Neuronal stem cell (in vitro differentiated cells): ENCODE results near the gene DCST1.
A peak's percentile ranks its signal among the peaks of the same experiment; 100 is the strongest.

ENCODE experiments used
- DNase-seq: peaks from one replicate; pipeline ENCODE4 v3.0.0-alpha.2; 2013; ENCODE audit warnings: low spot score
- H2AFZ ChIP-seq: one replicate; pipeline ENCODE4 v1.6.1; 2013; ENCODE audit warnings: mild to moderate bottlenecking, low read length, inconsistent platforms
- H2AK5ac ChIP-seq: 2 replicates; pipeline ENCODE4 v1.6.1; 2013; ENCODE audit warnings: low read depth, mild to moderate bottlenecking, inconsistent platforms, low read length, moderate library complexity, mixed read lengths
- H2BK120ac ChIP-seq: 2 replicates; pipeline ENCODE4 v1.6.1; 2013; ENCODE audit warnings: low read depth, mild to moderate bottlenecking, inconsistent platforms, low read length, moderate library complexity, mixed read lengths
- H2BK12ac ChIP-seq: one replicate; pipeline ENCODE4 v1.6.1; 2013; ENCODE audit warnings: low read length, inconsistent platforms
- H2BK15ac ChIP-seq: 2 replicates; pipeline ENCODE4 v1.6.1; 2013; ENCODE audit warnings: mild to moderate bottlenecking, low read length, inconsistent platforms, mixed read lengths
- H2BK5ac ChIP-seq: one replicate; pipeline ENCODE4 v1.6.1; 2013; ENCODE audit warnings: inconsistent platforms, mild to moderate bottlenecking, low read length, moderate library complexity
- H3K14ac ChIP-seq: one replicate; pipeline ENCODE4 v1.6.1; 2013; ENCODE audit warnings: low read length, inconsistent platforms
- H3K18ac ChIP-seq: 2 replicates; pipeline ENCODE4 v1.6.1; 2013; ENCODE audit warnings: low read length, inconsistent platforms
- H3K23ac ChIP-seq: 2 replicates; pipeline ENCODE4 v1.6.1; 2013; ENCODE audit warnings: low read depth, mild to moderate bottlenecking, mixed read lengths, low read length, inconsistent platforms; ENCODE audit not compliant: poor library complexity
- H3K27ac ChIP-seq: replicated peaks from 3 replicates; pipeline ENCODE4 v1.5.1; 2013; ENCODE audit warnings: low read length, inconsistent platforms
- H3K27me3 ChIP-seq, 3 experiments: 2 replicates each; pipeline ENCODE4 v1.6.1; 2013; ENCODE audit warnings: low read length in 3 of 3, mild to moderate bottlenecking in 2 of 3, inconsistent platforms in 1 of 3, low read depth in 1 of 3, mixed read lengths in 1 of 3, moderate library complexity in 1 of 3; ENCODE audit not compliant: control insufficient read depth in 3 of 3, insufficient read depth in 3 of 3
- H3K36me3 ChIP-seq, 2 donors: replicated peaks in 1 of 2; 2 replicates each; pipeline ENCODE4 v1.6.1; 2013; ENCODE audit warnings: low read length in 2 of 2; ENCODE audit not compliant: control insufficient read depth in 2 of 2, insufficient read depth in 2 of 2
- H3K4ac ChIP-seq: 2 replicates; pipeline ENCODE4 v1.6.1; 2013; ENCODE audit warnings: inconsistent platforms, mild to moderate bottlenecking, low read length, moderate library complexity
- H3K4me1 ChIP-seq, 2 donors: 1 replicate in 1 of 2; 2 replicates in 1 of 2; pipeline ENCODE4 v1.6.1; 2013; ENCODE audit warnings: low read length in 2 of 2, low read depth in 1 of 2; ENCODE audit not compliant: control insufficient read depth in 2 of 2, insufficient read depth in 1 of 2
- H3K4me2 ChIP-seq: one replicate; pipeline ENCODE4 v1.6.1; 2013; ENCODE audit warnings: mild to moderate bottlenecking, low read length, inconsistent platforms; ENCODE audit not compliant: insufficient read depth, poor library complexity, severe bottlenecking
- H3K4me3 ChIP-seq, 2 donors: 2 replicates each; pipeline ENCODE4 v1.5.1; 2013; ENCODE audit warnings: low read length in 2 of 2, mild to moderate bottlenecking in 2 of 2, inconsistent platforms in 1 of 2, moderate library complexity in 1 of 2
- H3K79me1 ChIP-seq: one replicate; pipeline ENCODE4 v1.6.1; 2013; ENCODE audit warnings: low read depth, mild to moderate bottlenecking, inconsistent platforms, low read length, moderate library complexity
- H3K9ac ChIP-seq: one replicate; pipeline ENCODE4 v1.6.1; 2013; ENCODE audit warnings: mild to moderate bottlenecking, low read depth, low read length, inconsistent platforms; ENCODE audit not compliant: poor library complexity
- H3K9me3 ChIP-seq, 2 donors: replicated peaks in 1 of 2; 2 replicates each; pipeline versions ENCODE3 to v1.6.1; 2013; ENCODE audit warnings: low read length in 2 of 2, mild to moderate bottlenecking in 2 of 2, inconsistent platforms in 1 of 2, low read depth in 1 of 2, mixed read lengths in 1 of 2, moderate library complexity in 1 of 2; ENCODE audit not compliant: control insufficient read depth in 2 of 2, insufficient read depth in 1 of 2
- H4K8ac ChIP-seq: one replicate; pipeline ENCODE4 v1.6.1; 2013; ENCODE audit warnings: low read depth, mild to moderate bottlenecking, inconsistent platforms, low read length, moderate library complexity
- H4K91ac ChIP-seq: one replicate; pipeline ENCODE4 v1.6.1; 2013; ENCODE audit warnings: low read length, low read depth, mild to moderate bottlenecking, inconsistent platforms; ENCODE audit not compliant: poor library complexity
- WGBS, 2 donors: extraction: QIAGEN DNeasy Blood & Tissue Kit; methylation state at CpG; one replicate each; pipeline ENCODE4 v1.1.7; 2013; ENCODE audit warnings: missing lambda C conversion rate in 2 of 2, mixed read lengths in 1 of 2; ENCODE audit not compliant: insufficient read length in 2 of 2, insufficient replicate concordance in 1 of 2; ENCODE audit errors: extremely low coverage in 2 of 2; 5-methylcytosine and 5-hydroxymethylcytosine counted together

Gene DCST1

DNA sequence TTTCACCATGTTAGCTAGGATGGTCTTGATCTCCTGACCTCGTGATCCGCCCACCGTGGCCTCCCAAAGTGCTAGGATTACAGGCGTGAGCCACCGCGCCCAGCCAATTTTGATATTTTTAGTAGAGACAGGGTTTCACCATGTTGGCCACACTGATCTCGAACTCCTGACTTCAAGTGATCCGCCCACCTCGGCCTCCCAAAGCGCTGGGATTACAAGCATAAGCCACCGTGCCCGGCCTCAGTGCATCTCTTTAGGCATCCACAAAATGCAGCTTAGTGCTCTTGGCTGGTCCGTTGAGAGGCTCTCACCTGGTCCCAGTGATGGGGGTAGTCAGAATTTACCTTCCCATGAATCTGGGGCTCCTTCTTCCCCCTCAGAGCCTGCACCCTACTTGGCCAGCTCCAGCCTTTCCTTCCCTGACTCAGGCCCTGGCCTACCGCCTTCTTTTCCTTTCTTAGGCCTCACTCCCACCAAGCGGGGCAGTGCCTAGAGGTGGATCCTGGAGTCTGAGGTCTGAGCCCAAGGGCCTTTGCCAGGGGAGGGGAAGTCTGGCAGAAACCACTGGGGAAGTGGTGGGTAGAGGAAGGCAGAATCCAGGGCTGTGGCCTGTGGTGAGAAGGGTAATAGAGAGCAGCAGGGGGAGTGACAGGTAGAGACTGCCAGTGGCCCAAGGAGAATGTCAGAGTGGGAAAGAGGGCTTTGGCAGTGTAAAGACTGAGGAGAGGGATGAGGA is 36.5 kb upstream of the DCST1 start:
- H2BK5ac ChIP-seq = no peak overlapping the region
- H3K18ac ChIP-seq = peak overlapping the region; percentile 19
- no peaks in the 10 kb centered on the region for H3K79me1 ChIP-seq
- H2BK15ac ChIP-seq = no peak overlapping the region
- WGBS, 2 donors = no CpG with 5 or more reads among the region's 15 CpGs
- peak overlapping the region; percentile 12 for H3K9ac ChIP-seq
- H3K27me3 ChIP-seq = peaks cover 0 to 2% (median 0%) of the 10 kb centered on the region in 3 experiments
- no peak overlapping the region for H3K4ac ChIP-seq
- no peak overlapping the region for H2BK120ac ChIP-seq
- no peak overlapping the region for H4K8ac ChIP-seq
- H3K14ac ChIP-seq = no peak overlapping the region
- H3K9me3 ChIP-seq = no peaks in the 10 kb centered on the region
- no peak overlapping the region for H2AFZ ChIP-seq
- H3K4me1 ChIP-seq = peaks cover 13 to 19% of the 10 kb centered on the region in 2 donors
- peak overlapping the region; percentile 95 for H2AK5ac ChIP-seq
- no peak overlapping the region for H4K91ac ChIP-seq
- H2BK12ac ChIP-seq = no peak overlapping the region
- H3K4me3 ChIP-seq = no peak overlapping the region
- no peak overlapping the region for H3K27ac ChIP-seq
- H3K36me3 ChIP-seq = peaks cover 6 to 13% of the 10 kb centered on the region in 2 donors
- H3K4me2 ChIP-seq = no peak overlapping the region
- peak overlapping the region; percentile 67 for H3K23ac ChIP-seq
- no peak for DNase-seq

DNA sequence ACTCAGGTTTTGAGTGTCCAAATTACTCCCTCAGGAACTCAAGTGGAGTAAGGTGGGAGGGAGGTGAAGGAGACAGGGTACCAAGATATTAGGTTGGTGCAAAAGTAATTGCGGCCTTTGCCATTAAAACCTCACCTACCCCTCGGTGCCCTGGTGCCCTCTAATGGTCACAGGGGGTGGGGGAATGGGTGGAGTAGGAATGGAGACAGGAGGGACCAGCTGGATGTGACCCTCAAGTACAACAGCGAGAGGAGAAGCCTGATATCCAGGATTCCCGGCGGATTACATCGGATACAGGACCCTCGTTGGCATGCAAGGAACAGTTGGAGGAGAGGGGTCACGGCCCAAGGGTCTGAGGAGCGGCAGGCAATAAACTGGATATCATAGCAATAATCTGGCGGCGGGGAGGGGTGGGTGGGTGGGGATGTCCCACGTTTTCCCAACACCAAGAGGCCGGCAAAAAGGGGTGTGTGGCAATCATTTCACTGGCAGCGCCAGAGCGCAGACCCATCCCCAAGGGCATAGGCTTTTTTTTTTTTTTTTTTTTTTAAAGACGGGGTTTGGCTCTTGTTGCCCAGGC is 35.3 kb upstream of the DCST1 start:
- H3K9ac ChIP-seq = peak overlapping the region; percentile 37
- H4K91ac ChIP-seq = no peak overlapping the region
- peak overlapping the region; percentile 2 for H2AK5ac ChIP-seq
- H2BK12ac ChIP-seq = peak overlapping the region; percentile 84
- no peak overlapping the region for H4K8ac ChIP-seq
- peaks cover 2 to 3% of the 10 kb centered on the region in 2 donors for H3K36me3 ChIP-seq
- no peak overlapping the region for H3K14ac ChIP-seq
- H3K23ac ChIP-seq = no peak overlapping the region
- peaks cover 0 to 2% (median 0%) of the 10 kb centered on the region in 3 experiments for H3K27me3 ChIP-seq
- no CpG with 5 or more reads among the region's 16 CpGs for WGBS, 2 donors
- H2BK120ac ChIP-seq = no peak overlapping the region
- H3K27ac ChIP-seq = no peak overlapping the region
- no peak overlapping the region for H3K4me3 ChIP-seq
- H3K4ac ChIP-seq = no peak overlapping the region
- DNase-seq = no peak
- H2BK15ac ChIP-seq = no peak overlapping the region
- peaks cover under 1% of the 10 kb centered on the region for H3K79me1 ChIP-seq
- H3K18ac ChIP-seq = peak overlapping the region; percentile 56
- no peak overlapping the region for H2AFZ ChIP-seq
- H3K4me2 ChIP-seq = no peak overlapping the region
- H2BK5ac ChIP-seq = peak overlapping the region; percentile 0
- H3K4me1 ChIP-seq = peaks cover 11 to 14% of the 10 kb centered on the region in 2 donors
- H3K9me3 ChIP-seq = no peaks in the 10 kb centered on the region

DNA sequence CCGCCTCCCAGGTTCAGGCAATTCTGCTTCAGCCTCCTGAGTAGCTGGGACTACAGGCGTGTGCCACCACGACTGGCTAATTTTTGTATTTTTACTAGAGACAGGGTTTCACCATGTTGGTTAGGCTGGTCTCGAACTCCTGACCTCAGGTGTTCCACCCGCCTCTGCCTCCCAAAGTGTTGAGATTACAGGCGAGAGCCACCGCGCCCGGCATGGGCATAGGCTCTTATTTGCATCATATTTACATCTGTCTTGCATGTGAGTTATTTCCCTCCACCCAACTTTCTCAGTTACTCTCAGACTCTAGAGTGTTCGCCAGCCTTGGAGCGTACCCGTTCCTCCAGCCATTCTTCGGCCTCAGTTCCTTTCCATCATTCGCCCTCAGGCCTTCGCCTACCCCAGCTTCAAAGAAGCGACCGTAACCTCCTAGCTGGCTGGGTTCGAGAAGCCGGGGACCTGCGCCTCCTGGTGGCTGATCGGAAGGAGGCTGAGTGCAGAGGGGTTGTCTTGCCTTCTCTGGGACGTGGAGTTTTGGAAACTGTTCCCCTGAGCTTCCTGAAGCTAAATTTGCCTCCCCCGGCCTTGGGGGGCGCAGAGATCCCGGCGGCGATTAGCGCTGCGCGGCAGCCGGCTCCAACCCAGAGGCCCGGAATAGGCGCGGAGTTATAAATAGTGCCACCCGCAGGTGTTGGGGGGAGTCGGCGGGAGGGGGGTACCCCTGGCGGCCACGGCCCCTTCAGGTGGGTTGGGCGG is 34.6 kb upstream of the DCST1 start:
- Histone ChIP-seq H4K8ac (no peak overlapping the region), H3K23ac (no peak overlapping the region), H3K4me1 (peaks cover 8 to 14% of the 10 kb centered on the region in 2 donors), H3K4me3 (peak overlapping the region; percentile 66 to 90), H2AFZ (peak overlapping the region; percentile 76), H3K79me1 (peaks cover 5% of the 10 kb centered on the region), H2BK15ac (peak overlapping the region; percentile 78), H2BK12ac (no peak overlapping the region), H4K91ac (no peak overlapping the region), H2AK5ac (peak overlapping the region; percentile 90), H3K9ac (no peak overlapping the region), H3K27ac (no peak overlapping the region), H3K4me2 (peak overlapping the region; percentile 96), H2BK5ac (no peak overlapping the region), H3K9me3 (no peaks in the 10 kb centered on the region), H3K14ac (no peak overlapping the region), H2BK120ac (no peak overlapping the region), H3K18ac (peak overlapping the region; percentile 95), H3K4ac (no peak overlapping the region), H3K36me3 (peaks cover 0 to under 1% of the 10 kb centered on the region in 2 donors), H3K27me3 (peaks cover 0 to 2% (median 0%) of the 10 kb centered on the region in 3 experiments)
- DNase-seq = no peak
- WGBS, 2 donors = no CpG with 5 or more reads among the region's 40 CpGs
